Left ventricle myocardium inferior (tissue), 1 donor: ENCODE results near the gene PRRC2B. TPM values are rescaled to one million over a fixed set of nuclear protein-coding genes. Genes with fewer than 3 reads are reported as not detected.
A peak's percentile ranks its signal among the peaks of the same experiment; 100 is the strongest.

Experiments used
- DNase-seq: peaks from one replicate; pipeline ENCODE4 v3.0.0-alpha.2; 2020
- H3K27ac ChIP-seq: fragments of 200-600 bp; replicated peaks from 2 replicates; pipeline ENCODE4 v1.8.0; 2021
- H3K27me3 ChIP-seq: fragments of 200-600 bp; 2 replicates; pipeline ENCODE4 v1.8.0; 2021; ENCODE audit warnings: low read depth
- H3K36me3 ChIP-seq: fragments of 200-600 bp; 2 replicates; pipeline ENCODE4 v1.8.0; 2021
- H3K4me1 ChIP-seq: fragments of 200-600 bp; 2 replicates; pipeline ENCODE4 v1.8.0; 2021
- H3K4me3 ChIP-seq: fragments of 200-600 bp; 2 replicates; pipeline ENCODE4 v1.8.0; 2021; ENCODE audit warnings: mild to moderate bottlenecking, moderate library complexity
- H3K9me3 ChIP-seq: fragments of 200-600 bp; replicated peaks from 2 replicates; pipeline ENCODE4 v1.8.0; 2021
- intact Hi-C: fragments of 100-400 bp; cut with micrococcal nuclease; formaldehyde crosslinking; loops from one replicate; pipeline ENCODE4 v1.11.0; 2022
- total RNA-seq: library from RNA; stranded (reverse); fragmentation: NEBNext Ultra II Directional; extraction: Animal tissue kit (Norgen Biotek cat#: 25700); gene quantifications from one replicate; pipeline ENCODE4 v1.2.1, GENCODE V29; 2021
- TF ChIP-seq, protein P1 (sequence below): fragments of 200-600 bp; IDR thresholded peaks from 2 replicates; pipeline ENCODE4 v1.8.0; 2021; ENCODE audit warnings: antibody characterized with exemption, mild to moderate bottlenecking, borderline replicate concordance
- donor health status: DM: no; HTN: yes; CAD: no; lungs with severe emphysema.

The PRRC2B gene
- total RNA-seq, 1 donor from 2014 or later = 109 TPM

DNA sequence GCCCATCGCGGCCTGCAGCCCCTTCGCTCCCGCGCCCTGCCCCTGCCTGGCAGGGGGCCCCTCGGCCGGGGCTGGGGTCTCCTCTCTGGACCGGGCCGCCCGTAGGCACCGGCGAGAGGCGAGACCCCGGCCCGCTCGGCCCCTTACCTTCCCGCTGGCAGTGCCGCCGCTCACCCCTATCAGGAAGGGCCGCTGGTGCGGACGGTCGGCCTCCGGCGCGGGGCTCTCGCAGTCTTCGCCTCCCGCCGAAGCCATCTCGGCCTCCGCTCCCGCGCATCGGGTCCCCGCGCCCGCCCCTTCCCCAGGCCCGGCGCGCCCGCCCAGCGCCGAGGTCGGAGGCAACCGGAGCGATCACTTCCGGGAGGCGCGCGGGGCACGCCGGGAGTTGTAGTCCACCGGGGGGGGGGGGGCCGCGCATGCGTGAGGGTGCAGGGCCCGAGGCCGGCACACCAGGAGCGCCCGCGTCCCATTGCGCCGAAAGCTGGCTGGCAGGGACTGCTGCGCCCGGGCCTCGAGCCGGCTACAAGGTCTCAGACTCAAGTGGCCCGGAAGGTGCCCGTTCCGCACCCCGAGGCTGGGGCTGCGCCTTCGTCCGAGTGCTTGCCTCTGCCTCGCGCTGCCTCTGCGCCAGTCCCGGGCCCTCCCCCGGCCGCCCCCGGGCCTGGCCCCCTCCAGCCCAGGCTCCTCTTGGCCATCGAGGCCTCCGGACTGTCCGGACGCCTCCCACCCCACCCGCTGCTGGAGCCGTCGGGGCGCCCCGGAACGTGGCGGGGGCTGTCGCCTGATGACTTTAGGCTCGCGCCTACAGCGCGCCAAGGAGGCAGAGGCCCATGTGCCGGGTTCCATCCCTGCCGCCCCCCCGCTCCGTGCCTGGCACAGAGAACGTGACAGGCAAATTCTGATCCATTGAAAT, 137.3 kb downstream of the PRRC2B start, which contains the start of gene UCK1:
Gene UCK1 (minus strand): TSS at position 344 of the 913 bp plus-strand sequence. CDS start 89 bp downstream, at position 255.
- H3K4me1 ChIP-seq = peaks cover 29% of the 10 kb centered on the region
- intact Hi-C loops = no loop called here
- peak within 1 kb of the TSS; percentile 99 for H3K4me3 ChIP-seq
- H3K27ac ChIP-seq = peak within 1 kb of the TSS; percentile 92
- no peaks in the 10 kb centered on the region for H3K9me3 ChIP-seq
- no peaks in the 10 kb centered on the region for H3K27me3 ChIP-seq
- TF ChIP-seq, protein P1, sequence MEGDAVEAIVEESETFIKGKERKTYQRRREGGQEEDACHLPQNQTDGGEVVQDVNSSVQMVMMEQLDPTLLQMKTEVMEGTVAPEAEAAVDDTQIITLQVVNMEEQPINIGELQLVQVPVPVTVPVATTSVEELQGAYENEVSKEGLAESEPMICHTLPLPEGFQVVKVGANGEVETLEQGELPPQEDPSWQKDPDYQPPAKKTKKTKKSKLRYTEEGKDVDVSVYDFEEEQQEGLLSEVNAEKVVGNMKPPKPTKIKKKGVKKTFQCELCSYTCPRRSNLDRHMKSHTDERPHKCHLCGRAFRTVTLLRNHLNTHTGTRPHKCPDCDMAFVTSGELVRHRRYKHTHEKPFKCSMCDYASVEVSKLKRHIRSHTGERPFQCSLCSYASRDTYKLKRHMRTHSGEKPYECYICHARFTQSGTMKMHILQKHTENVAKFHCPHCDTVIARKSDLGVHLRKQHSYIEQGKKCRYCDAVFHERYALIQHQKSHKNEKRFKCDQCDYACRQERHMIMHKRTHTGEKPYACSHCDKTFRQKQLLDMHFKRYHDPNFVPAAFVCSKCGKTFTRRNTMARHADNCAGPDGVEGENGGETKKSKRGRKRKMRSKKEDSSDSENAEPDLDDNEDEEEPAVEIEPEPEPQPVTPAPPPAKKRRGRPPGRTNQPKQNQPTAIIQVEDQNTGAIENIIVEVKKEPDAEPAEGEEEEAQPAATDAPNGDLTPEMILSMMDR = no peak
- DNase-seq = peak; percentile 81
- H3K36me3 ChIP-seq = peaks cover 36% of the 10 kb centered on the region

DNA sequence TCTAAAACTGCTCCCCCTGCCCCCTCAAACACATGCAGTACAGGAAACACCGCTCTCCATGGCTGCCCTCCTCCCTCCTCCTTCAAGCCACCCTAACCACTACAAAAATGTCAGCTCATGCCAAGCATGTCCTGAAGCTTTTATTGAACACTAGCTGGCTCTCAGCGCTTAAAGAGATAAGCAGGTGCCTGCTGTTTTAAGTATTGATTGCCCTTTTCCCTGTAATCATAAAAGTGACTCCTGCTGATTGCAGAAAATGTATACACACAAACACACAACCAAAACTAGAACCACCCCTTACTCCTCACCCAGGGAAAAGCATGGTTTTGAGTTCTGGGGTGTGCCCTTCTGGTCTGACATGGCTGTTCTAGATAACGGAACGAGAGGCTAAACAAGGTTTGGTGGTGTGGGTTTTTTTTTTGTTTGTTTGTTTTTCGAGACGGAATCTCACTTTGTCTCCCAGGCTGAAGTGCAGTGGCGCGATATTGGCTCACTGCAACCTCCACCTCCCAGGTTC, 140.9 kb downstream of the PRRC2B start:
- intact Hi-C loops = no loop called here
- Histone ChIP-seq H3K4me1 (peaks cover 25% of the 10 kb centered on the region), H3K27me3 (no peaks in the 10 kb centered on the region), H3K4me3 (no peak overlapping the region), H3K36me3 (peaks cover under 1% of the 10 kb centered on the region), H3K9me3 (no peaks in the 10 kb centered on the region), H3K27ac (no peak overlapping the region)
- TF ChIP-seq, protein P1 = no peak
- no peak for DNase-seq

DNA sequence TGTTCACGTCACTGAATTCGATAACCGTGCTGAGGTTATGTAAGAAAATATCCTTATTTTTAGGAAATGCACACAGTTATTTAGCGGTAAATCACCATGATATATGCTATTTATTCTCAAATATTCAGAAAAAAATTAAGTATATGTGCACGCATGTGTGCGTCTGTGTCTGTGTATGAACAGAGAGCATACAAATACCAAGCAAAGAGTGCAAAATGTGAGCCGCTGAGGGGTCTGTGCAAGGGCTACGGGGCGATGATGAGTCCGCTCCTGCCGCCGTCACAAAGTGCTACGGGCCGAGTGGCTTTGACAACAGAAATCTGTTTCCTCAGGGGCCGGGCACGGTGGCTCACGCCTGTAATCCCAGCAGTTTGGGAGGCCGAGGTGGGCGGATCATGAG, 144.1 kb downstream of the PRRC2B start:
- Histone ChIP-seq H3K27ac (no peak overlapping the region), H3K36me3 (no peaks in the 10 kb centered on the region), H3K4me1 (peaks cover 6% of the 10 kb centered on the region), H3K4me3 (no peak overlapping the region), H3K9me3 (peaks cover 12% of the 10 kb centered on the region), H3K27me3 (no peaks in the 10 kb centered on the region)
- intact Hi-C loops = no loop called here
- DNase-seq = no peak
- TF ChIP-seq, protein P1 = no peak

DNA sequence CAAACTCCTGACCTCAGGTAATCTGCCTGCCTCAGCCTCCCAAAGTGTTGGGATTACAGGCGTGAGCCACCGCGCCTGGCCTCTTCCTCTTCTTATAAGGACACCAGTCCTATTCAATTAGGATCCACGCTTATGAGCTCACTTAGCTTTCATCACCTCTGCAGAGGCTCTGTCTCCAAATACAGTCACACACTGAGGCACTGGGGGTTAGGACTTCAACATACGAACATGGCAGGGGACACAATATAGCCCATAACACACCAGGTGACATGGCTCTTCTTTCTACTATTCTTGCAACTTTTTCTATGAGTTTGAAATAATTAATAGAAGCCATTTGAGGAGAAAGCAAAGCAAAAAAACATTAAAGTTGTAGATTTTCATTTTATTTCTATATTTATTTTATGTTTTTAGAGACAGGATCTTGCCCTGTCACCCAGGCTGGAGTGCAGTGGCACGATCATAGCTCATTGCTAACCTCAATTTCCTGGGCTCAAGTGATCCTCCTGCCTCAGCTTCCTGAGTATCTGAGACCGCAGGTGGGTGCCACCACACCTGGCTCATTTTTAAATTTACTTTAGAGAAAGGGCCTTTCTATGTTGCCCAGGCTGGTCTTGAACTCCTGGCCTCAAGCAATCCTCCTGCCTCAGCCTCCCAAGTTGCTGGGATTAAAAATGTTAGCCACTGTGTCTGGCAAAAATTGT, 145.5 kb downstream of the PRRC2B start:
- Histone ChIP-seq H3K9me3 (peaks cover 26% of the 10 kb centered on the region), H3K4me1 (peaks cover 6% of the 10 kb centered on the region), H3K4me3 (no peak overlapping the region), H3K36me3 (no peaks in the 10 kb centered on the region), H3K27ac (no peak overlapping the region), H3K27me3 (peaks cover 10% of the 10 kb centered on the region)
- intact Hi-C loops = no loop called here
- TF ChIP-seq, protein P1 = no peak
- no peak for DNase-seq

DNA sequence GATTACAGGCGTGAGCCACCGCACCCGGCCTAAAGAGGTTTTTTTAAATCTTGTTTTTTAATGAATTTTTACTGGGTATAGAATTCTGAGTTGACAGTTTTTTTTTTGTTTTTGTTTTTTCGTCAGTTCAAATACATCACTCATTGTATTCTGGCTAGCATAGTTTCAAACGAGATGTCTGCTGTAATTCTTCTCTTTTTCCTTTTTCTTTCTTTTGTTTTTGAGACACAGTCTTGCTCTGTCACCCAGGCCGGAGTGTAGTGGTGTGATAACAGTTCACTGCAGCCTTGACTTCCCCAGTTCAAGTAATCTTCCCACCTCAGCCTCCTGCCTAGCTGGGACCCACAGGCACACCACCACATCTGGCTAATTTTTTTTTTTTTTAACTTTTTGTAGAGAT, 149.3 kb downstream of the PRRC2B start:
- Histone ChIP-seq H3K4me3 (no peak overlapping the region), H3K9me3 (peaks cover 26% of the 10 kb centered on the region), H3K27me3 (peaks cover 47% of the 10 kb centered on the region), H3K27ac (no peak overlapping the region), H3K36me3 (no peaks in the 10 kb centered on the region), H3K4me1 (peaks cover 21% of the 10 kb centered on the region)
- intact Hi-C loops = no loop called here
- DNase-seq = no peak
- TF ChIP-seq, protein P1 = no peak
